GM21367 (cell line): ENCODE measurements around the gene LPCAT1.
A peak's percentile ranks its signal among the peaks of the same experiment; 100 is the strongest.
"Not testable (repeated sequence)": the region's sequence is repeated elsewhere in the genome, so short reads cannot be mapped to it uniquely, and the experiment has no call there.

Source experiments
- ATAC-seq: cut with Tn5 transposase; IDR thresholded peaks from one replicate; pipeline ENCODE4 v1.9.1; 2021; ENCODE audit not compliant: unreplicated experiment

The LPCAT1 gene

GRCh38 chr5:1523793-1524480 is at the start of gene LPCAT1:
TSS of gene LPCAT1 (minus strand) at chr5:1523960. CDS start at chr5:1523844, 116 bp downstream.
- peak; percentile 67 for ATAC-seq

DNA sequence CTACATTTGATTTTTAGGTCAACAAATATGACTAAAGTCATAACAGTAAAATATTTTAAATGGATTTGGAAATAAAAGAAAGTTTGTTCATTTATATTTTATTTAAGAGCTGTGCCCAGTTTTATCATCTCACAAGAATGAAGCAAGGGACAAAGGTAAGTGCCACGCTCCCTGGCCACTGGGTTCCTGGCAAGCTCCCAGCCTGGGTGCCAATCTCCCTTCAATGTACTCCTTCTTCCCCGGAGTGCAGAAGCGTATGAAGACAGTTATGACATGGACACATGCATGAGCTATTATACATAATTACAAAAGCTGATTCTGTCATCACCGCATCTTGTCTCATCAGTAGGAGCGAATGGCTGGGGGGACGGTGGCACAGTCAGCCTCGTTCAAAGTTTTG is 48.1 kb upstream of the LPCAT1 start:
- ATAC-seq = not testable (repeated sequence)

- ATAC-seq = no peak
Measured at GRCh38 chr5:1570975-1571374, 47.2 kb upstream of the LPCAT1 start.

DNA sequence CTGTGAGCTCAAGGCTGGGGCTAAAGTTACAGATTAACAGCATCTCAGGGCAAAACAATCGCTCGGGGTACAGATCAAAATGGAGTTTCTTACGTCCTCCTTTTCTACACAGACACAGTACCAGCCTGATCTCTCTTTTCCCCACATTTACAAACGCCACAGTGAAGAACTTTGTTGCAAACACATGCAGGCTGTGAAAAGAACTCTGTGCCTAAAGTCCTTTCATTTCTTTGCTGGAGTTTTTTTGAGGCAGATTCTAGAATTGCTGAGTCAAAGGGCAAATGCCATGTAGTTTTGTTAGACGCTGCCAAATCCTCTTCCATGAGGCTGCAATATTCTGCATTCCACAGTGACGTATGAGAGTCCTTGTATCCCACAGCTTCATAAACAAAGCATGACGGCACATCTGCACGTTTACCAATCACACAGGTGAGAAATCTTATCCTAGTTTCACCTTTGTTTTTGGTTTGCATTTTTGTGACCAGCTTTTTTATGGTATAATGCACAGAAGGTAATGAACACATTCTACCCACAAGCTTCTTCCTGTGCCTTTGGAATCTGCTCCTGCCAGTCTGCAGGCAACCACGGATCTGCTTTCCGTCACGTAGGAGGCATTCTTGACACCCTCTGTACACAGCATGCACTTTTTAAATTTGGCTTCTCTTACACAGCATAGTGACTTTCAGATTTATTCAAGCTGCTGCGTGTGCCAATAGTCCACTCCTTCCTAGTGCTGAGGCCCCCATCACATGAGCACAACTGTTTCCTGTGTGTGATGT is 44.6 kb upstream of the LPCAT1 start:
- ATAC-seq = no peak

DNA sequence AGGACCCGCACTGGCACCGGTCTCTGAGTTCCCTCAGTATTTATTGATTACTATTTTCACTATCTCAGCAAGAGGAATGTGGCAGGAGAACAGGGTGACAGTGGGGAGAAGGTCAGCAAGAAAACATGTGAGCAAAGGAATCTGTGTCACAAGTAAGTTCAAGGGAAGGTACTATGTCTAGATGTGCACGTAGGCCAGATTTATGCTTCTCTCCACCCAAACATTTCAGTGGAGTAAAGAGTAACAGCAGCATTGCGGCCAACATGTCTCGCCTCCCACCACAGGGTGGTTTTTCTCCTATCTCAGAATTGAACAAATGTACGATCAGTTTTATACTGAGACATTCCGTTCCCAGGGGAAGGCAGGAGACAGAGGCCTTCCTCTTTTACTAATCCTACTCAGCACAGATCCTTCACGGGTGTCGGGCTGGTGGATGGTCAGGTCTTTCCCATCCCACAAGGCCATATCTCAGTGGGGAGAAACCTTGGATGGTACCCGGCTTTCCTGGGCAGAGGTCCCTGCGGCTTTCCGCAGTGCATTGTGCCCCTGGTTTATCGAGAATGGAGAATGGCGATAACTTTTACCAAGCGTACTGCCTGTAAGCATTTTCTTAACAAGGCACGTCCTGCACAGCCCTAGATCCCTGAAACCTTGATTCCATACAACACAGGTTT is 43.9 kb upstream of the LPCAT1 start:
- ATAC-seq = not testable (repeated sequence)

DNA sequence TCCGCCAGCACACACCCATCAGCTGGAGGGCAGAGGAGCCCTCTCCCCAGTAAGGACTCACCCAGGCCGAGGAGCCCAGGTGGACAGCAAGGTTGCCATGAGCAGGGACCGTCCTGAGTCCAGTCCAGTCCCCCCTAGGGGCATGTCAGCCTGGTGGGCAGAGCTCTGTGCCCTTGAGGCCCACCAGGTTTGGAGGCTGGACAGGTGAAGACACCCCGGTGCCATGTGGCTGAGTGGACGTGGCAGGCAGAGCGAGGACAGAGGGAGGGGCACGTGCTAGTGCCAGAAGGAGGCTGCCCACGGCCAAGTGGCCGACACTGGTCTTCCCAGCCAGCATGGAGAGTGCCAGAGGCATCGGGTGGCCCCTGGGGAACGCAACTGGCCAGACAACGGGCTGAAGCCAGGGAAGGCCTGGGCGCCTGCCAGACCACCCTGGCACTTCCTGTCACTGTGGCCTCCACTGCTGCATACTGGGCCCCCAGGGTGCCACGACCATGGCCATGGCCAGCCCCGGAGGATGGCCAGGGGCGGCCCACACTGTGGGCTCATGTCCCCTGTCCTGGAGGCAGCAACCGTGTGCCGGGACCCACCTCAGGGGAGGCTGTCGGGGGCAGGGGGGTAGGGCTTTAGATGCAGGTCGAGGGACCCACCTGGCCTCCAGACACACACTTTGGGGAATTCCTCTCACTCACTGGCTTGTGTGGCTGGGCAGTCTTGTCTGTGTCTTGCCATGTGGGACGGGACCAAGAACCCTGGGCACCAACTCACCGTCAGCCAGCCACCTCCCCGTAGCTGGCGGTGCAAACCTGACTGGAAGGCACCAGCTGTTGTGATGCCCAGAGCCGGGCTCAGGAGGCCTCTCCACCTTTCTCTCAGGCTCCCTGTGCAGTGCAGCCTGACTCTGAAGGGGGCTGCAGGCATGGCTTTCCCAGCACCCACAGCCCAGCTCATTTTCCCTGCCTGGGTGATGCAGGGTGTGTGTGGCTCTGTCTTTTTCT is 42.3 kb upstream of the LPCAT1 start:
- no peak for ATAC-seq

- no peak for ATAC-seq
Measured at GRCh38 chr5:1564824-1565736, 41.3 kb upstream of the LPCAT1 start.

- no peak for ATAC-seq
Measured at GRCh38 chr5:1564182-1564748, 40.5 kb upstream of the LPCAT1 start.

GRCh38 chr5:1563617-1564181 is 39.9 kb upstream of the LPCAT1 start:
- no peak for ATAC-seq

DNA sequence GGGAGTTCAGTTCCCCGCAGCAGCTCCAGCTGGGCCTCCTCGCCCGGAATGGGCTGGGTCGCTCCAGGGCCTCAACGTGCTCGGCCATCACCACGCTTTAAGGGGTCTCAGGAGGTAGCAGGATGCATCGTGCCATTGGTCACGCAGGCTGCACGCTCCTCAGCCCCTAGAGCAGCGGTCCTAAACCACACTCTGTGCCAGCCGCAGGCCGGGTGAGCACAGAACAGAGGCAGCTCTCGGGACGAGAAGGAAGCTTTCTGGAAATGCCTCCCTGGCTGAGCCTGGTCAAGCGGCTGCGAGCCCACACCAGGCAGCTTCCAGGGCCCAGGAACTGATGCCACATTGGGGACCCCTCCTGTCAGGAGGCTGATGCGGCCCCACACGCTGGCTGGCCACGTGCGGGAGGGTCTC is 39.3 kb upstream of the LPCAT1 start:
- ATAC-seq = no peak

DNA sequence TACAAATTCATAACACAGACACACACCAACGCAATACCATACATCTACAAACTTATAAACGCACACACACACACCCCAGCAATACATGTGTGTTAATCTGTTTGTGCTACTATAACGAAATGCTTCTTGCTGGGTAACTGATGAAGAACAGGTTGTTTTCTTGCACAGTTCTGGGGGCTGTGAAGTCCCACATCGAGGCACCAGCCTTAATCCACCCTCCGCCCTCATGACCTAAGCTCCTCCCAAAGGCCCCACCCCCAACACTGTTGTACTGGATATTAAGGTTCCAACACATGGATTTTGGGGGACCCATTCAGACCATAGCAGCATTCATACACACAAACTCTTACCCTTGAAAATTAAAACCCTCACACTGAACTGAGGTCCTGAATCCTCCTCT is 38.8 kb upstream of the LPCAT1 start:
- no peak for ATAC-seq

DNA sequence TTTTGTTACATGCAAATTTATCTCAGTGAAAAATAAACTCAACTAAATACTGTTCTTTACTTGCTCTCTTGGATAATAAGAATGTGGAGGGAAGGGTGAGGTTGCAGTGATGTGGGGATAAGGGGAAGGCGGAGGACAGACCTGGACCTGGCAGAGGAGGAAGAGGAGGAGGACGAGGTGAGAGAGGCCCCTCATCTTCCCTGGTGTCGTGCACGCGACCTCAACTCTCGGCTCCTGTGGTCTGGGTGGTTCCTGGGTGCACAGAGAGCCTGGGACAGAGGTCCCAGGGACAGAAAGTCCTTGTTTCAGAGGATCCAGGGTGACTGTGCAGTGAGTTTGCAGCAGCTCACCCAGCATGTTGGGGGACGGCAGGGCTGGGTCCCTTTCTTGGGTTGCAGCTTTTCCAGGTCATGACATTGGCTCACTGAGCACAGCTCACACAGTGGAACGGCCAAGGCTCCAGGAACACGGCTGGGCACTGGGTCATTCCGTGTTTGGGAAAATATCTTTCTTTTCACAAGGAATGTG is 37.7 kb upstream of the LPCAT1 start:
- ATAC-seq = no peak

DNA sequence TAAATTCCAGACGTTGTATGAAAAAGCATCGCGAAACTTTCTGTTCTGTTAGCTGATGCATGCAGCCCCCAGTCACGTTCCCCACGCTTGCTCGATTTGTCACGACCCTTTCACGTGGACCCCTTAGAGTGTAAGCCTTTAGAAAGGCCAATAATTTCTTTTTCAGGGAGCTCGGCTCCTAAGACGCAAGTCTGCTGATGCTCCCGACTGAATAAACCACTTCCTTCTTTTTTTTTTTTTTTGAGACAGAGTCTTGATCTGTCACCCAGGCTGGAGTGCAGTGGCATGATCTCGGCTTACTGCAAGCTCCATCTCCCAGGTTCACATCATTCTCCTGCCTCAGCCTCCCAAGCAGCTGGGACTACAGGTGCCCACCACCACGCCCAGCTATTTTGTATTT is 36.7 kb upstream of the LPCAT1 start:
- ATAC-seq = not testable (repeated sequence)

- ATAC-seq = no peak
Measured at GRCh38 chr5:1558944-1559343, 35.2 kb upstream of the LPCAT1 start.

DNA sequence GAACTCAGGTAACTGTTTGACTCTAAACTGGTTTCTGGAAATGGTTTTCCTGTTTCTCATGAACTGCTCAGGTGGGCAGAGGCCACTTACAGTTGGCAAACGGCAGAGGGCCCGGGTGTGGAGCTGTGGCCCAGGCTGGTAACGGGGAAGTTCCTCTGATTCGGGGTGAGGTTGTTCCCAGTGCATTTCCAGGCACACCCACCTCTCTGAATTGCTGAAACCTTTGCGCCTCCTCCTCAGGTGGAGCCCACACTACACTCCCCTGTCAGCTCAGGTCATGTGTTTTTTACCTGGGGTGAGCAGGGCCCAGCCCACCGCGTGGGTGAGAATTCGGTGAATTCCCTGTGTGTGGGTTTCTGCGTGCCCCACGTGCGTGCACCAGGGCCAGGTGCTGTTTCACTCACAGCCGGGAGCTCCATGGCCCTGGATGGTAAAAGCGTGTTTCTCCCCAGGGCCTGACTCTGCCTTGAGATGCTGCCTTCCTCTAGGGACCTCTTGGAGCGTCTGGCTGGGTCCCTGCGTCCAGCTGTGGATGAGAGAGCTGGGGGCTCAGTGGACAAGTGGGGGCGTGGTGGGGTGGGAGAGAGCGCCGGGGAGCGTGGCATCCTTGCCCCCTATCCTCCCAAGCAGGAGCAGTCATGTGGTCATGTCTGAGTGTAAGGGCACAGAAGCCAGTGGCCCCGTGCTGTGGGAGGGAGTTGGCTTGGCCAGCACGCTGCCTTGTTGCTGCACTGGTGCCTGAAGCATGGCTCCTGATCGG is 33.5 kb upstream of the LPCAT1 start:
- no peak for ATAC-seq

- no peak for ATAC-seq
Measured at GRCh38 chr5:1555808-1556731, 32.3 kb upstream of the LPCAT1 start.
